HepG2 (cell line): ENCODE data around the gene MCOLN1. TPM values are rescaled to one million over a fixed set of nuclear protein-coding genes. Genes with fewer than 3 reads are reported as not detected.

ENCODE experiments used
- AGO1 ChIP-seq: fragments of 200-400 bp; formaldehyde crosslinking; IDR thresholded peaks from 2 replicates; pipeline ENCODE4 v1.6.1; 2017; ENCODE audit warnings: mild to moderate bottlenecking, low read depth, low read length, moderate library complexity; ENCODE audit not compliant: poor library complexity, severe bottlenecking
- FOXA1 ChIP-seq, 2 experiments: fragments of 450-650 bp in 1 of 2; sonication (generic) in 1 of 2; formaldehyde crosslinking in 1 of 2; IDR thresholded peaks; 2 replicates each; pipeline versions ENCODE4 v1.4.0 to v1.6.1; 2016 to 2020; ENCODE audit warnings: missing genetic modification reagents in 1 of 2
- GATA4 ChIP-seq: sonication (generic); IDR thresholded peaks from 2 replicates; pipeline ENCODE4 v1.6.1; 2016; ENCODE audit warnings: antibody characterized with exemption, low read depth, borderline replicate concordance
- GZF1 ChIP-seq: sonication (generic); formaldehyde crosslinking; IDR thresholded peaks from 2 replicates; pipeline ENCODE4 v1.5.1; 2020; ENCODE audit warnings: mild to moderate bottlenecking, missing genetic modification reagents
- HHEX ChIP-seq: IDR thresholded peaks from 2 replicates; pipeline ENCODE4 v1.6.1; 2016; ENCODE audit warnings: control low read depth
- HNRNPL ChIP-seq: fragments of 200-400 bp; formaldehyde crosslinking; IDR thresholded peaks from 2 replicates; pipeline ENCODE4 v1.6.1; 2017; ENCODE audit warnings: mild to moderate bottlenecking, low read depth, low read length
- MED8 ChIP-seq: sonication (generic); formaldehyde crosslinking; IDR thresholded peaks from 2 replicates; pipeline ENCODE4 v1.8.1; 2023; ENCODE audit warnings: mild to moderate bottlenecking, missing genetic modification reagents; ENCODE audit not compliant: insufficient replicate concordance
- NFE2L1 ChIP-seq: sonication (generic); formaldehyde crosslinking; IDR thresholded peaks from 2 replicates; pipeline ENCODE4 v1.4.0; 2020; ENCODE audit warnings: missing genetic modification reagents, mild to moderate bottlenecking, borderline replicate concordance
- NR2F2 ChIP-seq: IDR thresholded peaks from 2 replicates; pipeline ENCODE4 v1.6.1; 2012; ENCODE audit warnings: low read depth, inconsistent platforms, borderline replicate concordance
- SETDB1 ChIP-seq: sonication (generic); formaldehyde crosslinking; IDR thresholded peaks from 2 replicates; pipeline ENCODE4 v1.5.1; 2020; ENCODE audit warnings: missing genetic modification reagents, mild to moderate bottlenecking, borderline replicate concordance
- SMAD3 ChIP-seq: sonication (generic); formaldehyde crosslinking; IDR thresholded peaks from 2 replicates; pipeline ENCODE4 v1.4.0; 2020; ENCODE audit warnings: missing genetic modification reagents
- SMYD3 ChIP-seq: sonication (generic); formaldehyde crosslinking; IDR thresholded peaks from 2 replicates; pipeline ENCODE4 v1.8.1; 2023; ENCODE audit warnings: mild to moderate bottlenecking, missing genetic modification reagents
- TP53 ChIP-seq: sonication (generic); formaldehyde crosslinking; conservative IDR thresholded peaks from 2 replicates; pipeline ENCODE4 v1.4.0; 2020; ENCODE audit warnings: missing genetic modification reagents
- ZBTB38 ChIP-seq: sonication (generic); formaldehyde crosslinking; IDR thresholded peaks from 2 replicates; pipeline ENCODE4 v1.5.1; 2020; ENCODE audit warnings: mild to moderate bottlenecking, missing genetic modification reagents
- ZBTB7A ChIP-seq: sonication (generic); formaldehyde crosslinking; IDR thresholded peaks from 2 replicates; pipeline ENCODE4 v1.8.0; 2022; ENCODE audit warnings: mild to moderate bottlenecking, missing genetic modification reagents
- ZMYM3 ChIP-seq: sonication (generic); formaldehyde crosslinking; IDR thresholded peaks from 2 replicates; pipeline ENCODE4 v1.5.1; 2020; ENCODE audit warnings: mild to moderate bottlenecking, missing genetic modification reagents
- ZNF136 ChIP-seq: sonication (generic); formaldehyde crosslinking; IDR thresholded peaks from 2 replicates; pipeline ENCODE4 v1.8.1; 2022; ENCODE audit warnings: low read depth, mild to moderate bottlenecking, moderate library complexity, missing genetic modification reagents
- ZNF841 ChIP-seq: sonication (generic); formaldehyde crosslinking; IDR thresholded peaks from 2 replicates; pipeline ENCODE4 v1.8.1; 2023; ENCODE audit warnings: missing genetic modification reagents, borderline replicate concordance
- polyA plus RNA-seq, 8 experiments: library from polyadenylated mRNA; depleted of rRNA in 3 of 8; stranded (reverse) in 7 of 8; unstranded in 1 of 8; fragments of >200 nt; fragmentation: Illumina TruSeq in 4 of 8; extraction: Trizol in 4 of 8; gene quantifications; 2 replicates each; pipeline versions ENCODE4 v1.2.1 to v1.2.3, GENCODE V29; 2011 to 2016; ENCODE audit warnings: low read depth in 4 of 8, missing spikeins in 1 of 8, mixed read lengths in 1 of 8; ENCODE audit not compliant: insufficient read depth in 1 of 8
- total RNA-seq, 5 experiments: library from RNA; depleted of rRNA; stranded (reverse); fragments of >200 nt; fragmentation: Illumina TruSeq; extraction: Trizol; gene quantifications; 2 replicates each; pipeline ENCODE4 v1.2.3, GENCODE V29; 2016; ENCODE audit warnings: low read depth in 1 of 5
- TF ChIP-seq, protein P1 (sequence below): sonication (generic); formaldehyde crosslinking; IDR thresholded peaks from 2 replicates; pipeline ENCODE4 v1.4.0; 2020; ENCODE audit warnings: missing genetic modification reagents
- TF ChIP-seq, protein P2 (sequence below): IDR thresholded peaks from 2 replicates; pipeline ENCODE4 v1.6.1; 2016
- TF ChIP-seq, protein P3 (sequence below): sonication (generic); formaldehyde crosslinking; IDR thresholded peaks from 2 replicates; pipeline ENCODE4 v1.4.0; 2020; ENCODE audit warnings: missing genetic modification reagents
- TF ChIP-seq, protein P4 (sequence below): sonication (generic); formaldehyde crosslinking; IDR thresholded peaks from 2 replicates; pipeline ENCODE4 v1.5.0; 2020; ENCODE audit warnings: mild to moderate bottlenecking, missing genetic modification reagents
- TF ChIP-seq, protein P5 (sequence below): sonication (generic); formaldehyde crosslinking; IDR thresholded peaks from 2 replicates; pipeline ENCODE4 v1.8.0; 2022; ENCODE audit warnings: low read depth, missing genetic modification reagents

Gene MCOLN1
- total and polyA plus RNA-seq, 2 of the 13 experiments (the other 11 are each of a cell fraction or from before 2014, with no cell fraction given) = 3.4 to 15.7 TPM

DNA sequence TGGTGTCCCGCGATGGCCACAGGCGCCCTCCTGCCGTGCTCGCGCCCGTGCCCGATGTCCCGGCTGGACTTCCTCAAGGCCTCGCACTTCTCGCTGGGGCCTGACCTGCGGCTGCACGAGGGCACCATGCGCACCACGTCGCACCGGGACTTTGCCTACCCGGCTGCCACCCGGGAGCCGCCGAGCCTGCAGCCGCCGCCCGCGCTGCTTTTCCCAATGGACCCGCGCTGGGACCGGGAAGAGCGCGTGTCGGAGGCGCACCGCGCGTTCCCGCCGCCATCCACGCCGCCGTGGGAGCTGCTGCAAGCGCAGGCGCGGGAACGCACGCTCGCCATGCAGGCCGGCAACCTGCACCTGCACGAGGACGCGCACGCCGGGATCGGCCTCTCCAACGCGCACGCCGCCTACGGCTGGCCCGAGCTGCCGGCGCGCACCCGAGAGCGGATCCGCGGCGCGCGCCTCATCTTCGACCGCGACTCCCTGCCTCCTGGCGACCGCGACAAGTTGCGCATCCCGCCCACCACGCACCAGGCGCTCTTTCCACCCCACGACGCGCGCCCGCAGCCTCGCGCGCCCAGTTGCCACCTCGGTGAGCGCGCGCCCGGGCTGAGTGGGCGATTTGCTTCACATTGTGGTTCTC is 21.5 kb upstream of the MCOLN1 start (continued):
- TF ChIP-seq SETDB1 (no peak), SMYD3 (0 out of 2 replicates have a peak, but pooled peaks have one; percentile 45), ZMYM3 (no peak), SMAD3 (CRISPR knock-in tag) (no peak), ZNF841 (CRISPR knock-in tag) (peak; percentile 77; the same call in 1 of the 2 replicates), GATA4 (no peak), GZF1 (no peak), ZBTB38 (CRISPR knock-in tag) (peak; percentile 85; the same call in 1 of the 2 replicates), TP53 (CRISPR knock-in tag) (no peak), NR2F2 (no peak), AGO1 (no peak), HNRNPL (no peak), NFE2L1 (no peak), ZNF136 (CRISPR knock-in tag) (no peak), FOXA1 (IDR thresholded peaks at IDR 0.05) (no peak), FOXA1 (CRISPR knock-in tag; IDR thresholded peaks at IDR 0.05) (no peak), HHEX (CRISPR knock-in tag) (no peak), ZBTB7A (CRISPR knock-in tag) (peak; percentile 81), MED8 (CRISPR knock-in tag) (no peak)
- TF ChIP-seq, protein P1, sequence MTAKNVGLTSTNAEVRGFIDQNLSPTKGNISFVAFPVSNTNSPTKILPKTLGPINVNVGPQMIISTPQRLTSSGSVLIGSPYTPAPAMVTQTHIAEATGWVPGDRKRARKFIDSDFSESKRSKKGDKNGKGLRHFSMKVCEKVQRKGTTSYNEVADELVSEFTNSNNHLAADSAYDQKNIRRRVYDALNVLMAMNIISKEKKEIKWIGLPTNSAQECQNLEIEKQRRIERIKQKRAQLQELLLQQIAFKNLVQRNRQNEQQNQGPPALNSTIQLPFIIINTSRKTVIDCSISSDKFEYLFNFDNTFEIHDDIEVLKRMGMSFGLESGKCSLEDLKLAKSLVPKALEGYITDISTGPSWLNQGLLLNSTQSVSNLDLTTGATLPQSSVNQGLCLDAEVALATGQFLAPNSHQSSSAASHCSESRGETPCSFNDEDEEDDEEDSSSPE (CRISPR knock-in tag) = peak; percentile 81
- TF ChIP-seq, protein P2, sequence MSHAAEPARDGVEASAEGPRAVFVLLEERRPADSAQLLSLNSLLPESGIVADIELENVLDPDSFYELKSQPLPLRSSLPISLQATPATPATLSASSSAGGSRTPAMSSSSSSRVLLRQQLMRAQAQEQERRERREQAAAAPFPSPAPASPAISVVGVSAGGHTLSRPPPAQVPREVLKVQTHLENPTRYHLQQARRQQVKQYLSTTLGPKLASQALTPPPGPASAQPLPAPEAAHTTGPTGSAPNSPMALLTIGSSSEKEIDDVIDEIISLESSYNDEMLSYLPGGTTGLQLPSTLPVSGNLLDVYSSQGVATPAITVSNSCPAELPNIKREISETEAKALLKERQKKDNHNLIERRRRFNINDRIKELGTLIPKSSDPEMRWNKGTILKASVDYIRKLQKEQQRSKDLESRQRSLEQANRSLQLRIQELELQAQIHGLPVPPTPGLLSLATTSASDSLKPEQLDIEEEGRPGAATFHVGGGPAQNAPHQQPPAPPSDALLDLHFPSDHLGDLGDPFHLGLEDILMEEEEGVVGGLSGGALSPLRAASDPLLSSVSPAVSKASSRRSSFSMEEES (CRISPR knock-in tag) = no peak
- TF ChIP-seq, protein P3, sequence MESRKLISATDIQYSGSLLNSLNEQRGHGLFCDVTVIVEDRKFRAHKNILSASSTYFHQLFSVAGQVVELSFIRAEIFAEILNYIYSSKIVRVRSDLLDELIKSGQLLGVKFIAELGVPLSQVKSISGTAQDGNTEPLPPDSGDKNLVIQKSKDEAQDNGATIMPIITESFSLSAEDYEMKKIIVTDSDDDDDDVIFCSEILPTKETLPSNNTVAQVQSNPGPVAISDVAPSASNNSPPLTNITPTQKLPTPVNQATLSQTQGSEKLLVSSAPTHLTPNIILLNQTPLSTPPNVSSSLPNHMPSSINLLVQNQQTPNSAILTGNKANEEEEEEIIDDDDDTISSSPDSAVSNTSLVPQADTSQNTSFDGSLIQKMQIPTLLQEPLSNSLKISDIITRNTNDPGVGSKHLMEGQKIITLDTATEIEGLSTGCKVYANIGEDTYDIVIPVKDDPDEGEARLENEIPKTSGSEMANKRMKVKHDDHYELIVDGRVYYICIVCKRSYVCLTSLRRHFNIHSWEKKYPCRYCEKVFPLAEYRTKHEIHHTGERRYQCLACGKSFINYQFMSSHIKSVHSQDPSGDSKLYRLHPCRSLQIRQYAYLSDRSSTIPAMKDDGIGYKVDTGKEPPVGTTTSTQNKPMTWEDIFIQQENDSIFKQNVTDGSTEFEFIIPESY (CRISPR knock-in tag) = peak; percentile 81
- TF ChIP-seq, protein P4, sequence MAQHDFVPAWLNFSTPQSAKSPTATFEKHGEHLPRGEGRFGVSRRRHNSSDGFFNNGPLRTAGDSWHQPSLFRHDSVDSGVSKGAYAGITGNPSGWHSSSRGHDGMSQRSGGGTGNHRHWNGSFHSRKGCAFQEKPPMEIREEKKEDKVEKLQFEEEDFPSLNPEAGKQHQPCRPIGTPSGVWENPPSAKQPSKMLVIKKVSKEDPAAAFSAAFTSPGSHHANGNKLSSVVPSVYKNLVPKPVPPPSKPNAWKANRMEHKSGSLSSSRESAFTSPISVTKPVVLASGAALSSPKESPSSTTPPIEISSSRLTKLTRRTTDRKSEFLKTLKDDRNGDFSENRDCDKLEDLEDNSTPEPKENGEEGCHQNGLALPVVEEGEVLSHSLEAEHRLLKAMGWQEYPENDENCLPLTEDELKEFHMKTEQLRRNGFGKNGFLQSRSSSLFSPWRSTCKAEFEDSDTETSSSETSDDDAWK (CRISPR knock-in tag) = no peak
- TF ChIP-seq, protein P5, sequence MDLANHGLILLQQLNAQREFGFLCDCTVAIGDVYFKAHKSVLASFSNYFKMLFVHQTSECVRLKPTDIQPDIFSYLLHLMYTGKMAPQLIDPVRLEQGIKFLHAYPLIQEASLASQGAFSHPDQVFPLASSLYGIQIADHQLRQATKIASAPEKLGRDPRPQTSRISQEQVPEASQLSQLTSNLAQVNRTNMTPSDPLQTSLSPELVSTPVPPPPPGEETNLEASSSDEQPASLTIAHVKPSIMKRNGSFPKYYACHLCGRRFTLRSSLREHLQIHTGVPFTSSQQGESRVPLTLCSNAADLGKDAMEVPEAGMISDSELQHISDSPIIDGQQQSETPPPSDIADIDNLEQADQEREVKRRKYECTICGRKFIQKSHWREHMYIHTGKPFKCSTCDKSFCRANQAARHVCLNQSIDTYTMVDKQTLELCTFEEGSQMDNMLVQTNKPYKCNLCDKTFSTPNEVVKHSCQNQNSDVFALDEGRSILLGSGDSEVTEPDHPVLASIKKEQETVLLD = peak; percentile 72; the same call in 1 of the 2 replicates
